NCI-H82 treated with DMSO at 0.1 percent for 48 hours (cell line): ENCODE results near the gene CYP2W1.
"Not testable (repeated sequence)": the region's sequence is repeated elsewhere in the genome, so short reads cannot be mapped to it uniquely, and the experiment has no call there.

Experiments used
- DNase-seq: peaks from one replicate; lab custom pipeline; 2025; ENCODE audit not compliant: unreplicated experiment; lab: John Stamatoyannopoulos, UW

The CYP2W1 gene, protein sequence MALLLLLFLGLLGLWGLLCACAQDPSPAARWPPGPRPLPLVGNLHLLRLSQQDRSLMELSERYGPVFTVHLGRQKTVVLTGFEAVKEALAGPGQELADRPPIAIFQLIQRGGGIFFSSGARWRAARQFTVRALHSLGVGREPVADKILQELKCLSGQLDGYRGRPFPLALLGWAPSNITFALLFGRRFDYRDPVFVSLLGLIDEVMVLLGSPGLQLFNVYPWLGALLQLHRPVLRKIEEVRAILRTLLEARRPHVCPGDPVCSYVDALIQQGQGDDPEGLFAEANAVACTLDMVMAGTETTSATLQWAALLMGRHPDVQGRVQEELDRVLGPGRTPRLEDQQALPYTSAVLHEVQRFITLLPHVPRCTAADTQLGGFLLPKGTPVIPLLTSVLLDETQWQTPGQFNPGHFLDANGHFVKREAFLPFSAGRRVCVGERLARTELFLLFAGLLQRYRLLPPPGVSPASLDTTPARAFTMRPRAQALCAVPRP

DNA sequence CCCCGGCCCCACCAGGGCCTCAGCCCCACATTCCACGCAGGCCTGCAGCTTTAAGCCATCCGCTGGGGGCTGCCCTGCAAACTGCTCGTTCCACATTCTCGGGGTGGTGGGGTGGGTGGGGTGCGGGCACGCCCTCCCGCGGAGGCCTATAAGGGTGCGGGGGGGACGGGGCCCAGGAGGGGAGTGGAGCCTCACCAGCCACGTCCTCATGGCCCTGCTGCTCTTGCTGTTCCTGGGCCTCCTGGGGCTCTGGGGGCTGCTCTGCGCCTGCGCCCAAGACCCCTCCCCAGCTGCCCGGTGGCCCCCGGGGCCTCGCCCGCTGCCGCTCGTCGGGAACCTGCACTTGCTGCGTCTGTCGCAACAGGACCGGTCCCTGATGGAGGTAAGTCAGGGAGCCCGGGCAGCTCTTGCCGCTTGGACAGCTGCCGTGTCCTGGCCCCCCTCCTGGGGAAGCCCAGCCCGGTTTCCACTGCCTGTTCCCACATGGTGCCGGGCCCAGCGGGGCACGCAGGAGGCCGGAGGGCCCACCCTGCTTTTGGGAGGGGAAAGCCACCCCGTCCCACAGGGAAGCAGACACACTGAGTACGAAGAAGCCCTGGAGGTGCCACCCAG is at the start of gene CYP2W1:
Gene CYP2W1 (plus strand): TSS at position 178 of the 612 bp plus-strand sequence. CDS start 31 bp downstream, at position 209.
- DNase-seq = no peak

DNA sequence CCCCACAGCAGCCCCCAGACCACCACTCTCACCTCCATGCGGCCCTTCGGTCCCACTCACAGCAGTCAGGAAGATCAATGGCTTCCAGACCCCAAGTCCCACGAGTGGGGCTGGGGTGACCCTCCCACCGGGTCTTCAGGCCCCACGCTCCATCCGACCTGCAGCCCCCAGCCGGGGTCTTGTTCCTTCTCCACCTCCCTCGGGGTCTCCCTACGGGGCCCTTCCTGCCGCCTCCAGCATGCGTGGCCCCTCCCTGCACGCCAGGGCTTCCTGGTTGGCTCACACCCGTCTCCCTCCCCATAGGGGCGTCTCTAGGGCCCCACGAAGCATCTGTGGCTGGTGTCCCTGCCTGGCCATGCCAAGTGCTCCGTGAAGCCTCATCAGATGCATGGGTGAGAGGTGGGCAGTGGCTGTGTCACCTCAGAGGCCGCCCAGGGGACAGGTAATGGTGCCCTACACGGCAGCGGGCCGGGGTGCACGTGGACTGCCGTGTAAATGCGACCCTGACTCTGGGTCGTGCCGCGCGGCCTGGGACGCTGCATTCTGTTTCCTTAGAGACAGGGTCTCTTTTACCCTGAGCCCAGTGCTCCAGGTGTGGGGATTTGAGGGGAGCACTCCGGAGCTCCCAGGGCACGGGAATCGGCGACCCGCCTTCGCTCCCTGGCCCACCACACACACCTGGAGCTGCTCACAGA is 48.4 kb upstream of the CYP2W1 start:
- DNase-seq = no peak

DNA sequence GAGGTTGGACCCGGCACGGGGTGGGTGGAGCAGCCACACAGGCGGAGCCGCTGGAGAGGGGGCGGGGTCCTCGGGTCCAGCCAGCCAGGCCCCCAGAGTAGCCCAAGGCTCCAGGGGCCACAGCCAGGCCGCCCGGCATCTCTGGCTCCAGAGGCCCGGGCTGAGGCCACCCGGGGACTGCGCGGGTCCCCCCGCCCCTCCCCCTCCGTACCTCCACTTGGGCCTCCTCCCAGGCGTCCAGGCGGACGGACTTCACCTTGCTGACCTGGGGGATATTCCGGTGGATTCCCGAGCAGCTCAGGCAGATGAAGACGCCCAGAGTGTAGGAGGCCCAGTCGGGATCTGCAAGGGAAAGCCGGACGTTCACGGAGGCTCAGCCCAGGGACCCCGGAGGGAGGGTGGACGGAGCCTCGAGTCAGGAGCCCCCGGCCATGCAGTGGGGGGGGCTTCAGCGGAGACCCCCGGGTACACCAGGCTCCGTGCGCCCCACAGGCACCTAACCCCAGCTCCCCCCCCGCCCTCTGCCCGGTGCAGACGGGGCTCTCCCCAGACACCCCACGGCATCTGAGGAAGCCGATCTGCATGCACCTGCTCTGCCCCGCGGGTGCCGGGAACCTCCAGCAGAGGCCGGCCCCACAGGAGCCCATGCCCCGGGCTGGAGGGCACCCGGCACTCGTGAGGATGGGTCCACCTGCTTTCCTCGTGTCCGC is 47.7 kb upstream of the CYP2W1 start:
- no peak for DNase-seq

DNA sequence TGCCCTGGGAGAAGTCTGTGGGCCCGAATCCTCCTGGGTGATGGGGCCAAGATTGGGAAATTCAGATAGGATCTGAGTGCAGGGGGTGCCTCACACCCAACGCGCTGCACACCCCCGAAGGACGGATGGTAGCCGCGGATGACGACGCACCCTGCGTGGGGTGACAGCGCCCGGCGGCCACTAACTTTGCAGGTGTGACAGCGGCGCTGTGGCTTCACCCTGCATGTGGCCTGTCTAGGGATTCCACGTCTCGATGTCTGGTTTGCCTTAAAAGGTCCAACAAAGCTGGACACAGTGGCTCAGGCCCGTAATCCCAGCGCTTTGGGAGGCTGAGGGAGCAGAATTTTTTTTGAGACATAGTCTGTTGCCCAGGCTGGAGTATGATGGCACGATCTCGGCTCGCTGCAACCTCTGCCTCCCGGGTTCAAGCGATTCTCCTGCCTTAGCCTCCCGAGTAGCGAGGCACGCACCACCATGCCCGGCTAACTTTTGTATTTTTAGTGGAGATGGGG is 47.1 kb upstream of the CYP2W1 start:
- no peak for DNase-seq

DNA sequence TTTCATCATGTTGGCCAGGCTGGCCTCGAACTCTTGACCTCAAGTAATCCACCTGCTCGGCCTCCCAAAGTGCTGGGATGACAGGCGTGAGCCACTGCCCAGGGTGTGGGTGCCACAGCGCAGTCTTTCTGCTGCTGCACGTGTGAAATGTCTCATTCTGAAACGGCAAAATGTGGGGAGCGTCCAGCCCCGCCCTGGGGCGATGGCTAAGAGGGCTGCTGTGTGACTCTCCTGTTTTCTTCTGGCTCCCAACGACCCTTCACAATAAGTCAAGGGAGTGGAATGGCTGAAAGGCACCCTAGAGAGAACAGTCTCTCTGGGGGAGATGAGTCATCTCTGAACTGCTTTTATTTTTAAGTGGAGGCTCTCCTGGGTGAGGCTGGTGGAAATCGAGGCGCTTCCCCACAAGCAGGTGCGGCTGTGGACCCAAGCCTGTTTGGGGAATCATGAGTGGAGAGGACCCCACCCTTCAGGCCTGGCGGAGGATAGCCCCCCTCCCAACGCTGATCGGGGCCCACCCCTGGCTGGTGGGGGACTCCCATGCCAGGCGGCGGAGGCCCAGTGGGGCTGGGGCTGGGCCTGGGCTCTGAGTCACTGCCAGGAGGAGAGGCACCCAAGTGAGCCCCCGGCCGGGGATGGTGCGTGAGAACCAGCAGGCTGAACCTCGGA is 46.5 kb upstream of the CYP2W1 start:
- no peak for DNase-seq

DNA sequence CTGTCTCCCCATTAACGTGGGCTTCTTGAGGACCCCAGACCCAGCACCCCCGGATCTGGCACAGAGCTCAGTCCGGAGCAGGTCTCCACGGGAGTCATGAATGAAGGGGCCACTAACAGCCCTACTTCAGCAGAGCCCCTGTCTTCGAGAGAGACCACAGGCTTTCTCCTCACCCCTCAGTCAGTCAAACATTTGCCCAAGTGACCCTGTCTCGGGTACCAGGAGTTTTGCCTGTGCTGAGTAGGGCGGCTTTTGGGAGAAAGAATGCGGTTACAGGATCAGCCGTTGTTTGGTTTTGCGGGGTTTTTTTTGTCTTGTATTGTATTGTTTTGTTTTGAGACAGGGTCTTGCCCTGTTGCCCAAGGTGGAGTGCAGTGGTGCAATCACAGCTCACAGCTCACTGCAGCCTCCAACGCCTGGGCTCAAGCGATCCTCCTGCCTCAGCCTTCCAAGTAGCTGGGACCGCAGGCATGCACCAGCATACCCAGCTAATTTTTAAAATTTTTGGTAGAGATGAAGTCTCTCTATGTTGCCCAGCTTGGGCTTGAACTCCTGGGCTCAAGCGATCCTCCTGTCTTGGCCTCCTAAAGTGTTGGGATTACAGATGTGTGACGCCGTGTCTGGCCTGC is 45.0 kb upstream of the CYP2W1 start:
- DNase-seq = no peak

DNA sequence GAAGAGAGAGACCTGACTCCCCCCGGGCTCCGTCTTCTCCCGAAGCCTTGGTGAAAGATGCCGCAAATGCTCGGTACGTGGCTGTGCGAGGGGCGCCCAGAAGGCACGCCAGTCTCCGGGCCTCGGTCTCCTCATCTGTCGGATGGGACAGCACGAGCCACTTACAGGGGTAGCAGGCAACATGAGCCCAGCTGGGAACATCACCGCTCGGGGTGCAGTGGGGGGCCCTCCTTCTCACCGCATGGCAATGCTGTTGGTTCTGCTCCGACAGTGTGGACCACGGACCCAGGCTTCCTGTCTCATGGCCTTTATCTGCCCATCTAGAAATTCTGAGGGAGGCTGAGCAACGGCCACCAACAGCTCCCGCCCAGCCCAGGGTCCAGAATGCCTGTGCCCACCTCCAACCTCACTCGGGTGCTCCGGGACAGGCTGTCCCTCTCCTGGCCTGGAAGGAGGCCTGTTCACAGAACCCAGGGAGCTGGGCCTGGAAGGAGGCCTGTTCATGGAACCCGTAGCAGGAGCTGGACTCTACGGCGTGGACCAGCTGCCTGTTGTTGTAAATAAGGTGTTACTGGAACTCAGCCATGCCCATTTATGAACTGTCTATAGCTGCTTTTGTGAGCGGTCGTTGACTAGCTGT is 44.3 kb upstream of the CYP2W1 start:
- DNase-seq = no peak

DNA sequence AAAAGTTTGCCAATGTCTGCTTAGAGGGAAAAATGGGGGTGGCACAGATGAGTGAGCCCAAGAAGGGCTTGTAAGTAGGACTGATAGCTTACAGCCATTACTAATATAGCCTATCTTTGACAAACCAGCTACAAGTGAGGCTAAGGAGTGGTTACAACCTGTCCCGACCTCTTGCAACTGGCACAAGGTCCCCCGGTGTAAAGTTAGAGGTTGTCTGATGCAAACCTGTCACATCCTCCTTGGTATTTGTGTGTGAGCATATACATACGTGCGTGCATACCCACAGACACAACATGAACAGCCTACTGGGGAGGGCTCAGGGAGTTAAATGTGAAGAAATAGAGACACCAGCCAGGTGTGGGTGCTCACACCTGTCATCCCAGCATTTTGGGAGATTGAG is 43.1 kb upstream of the CYP2W1 start:
- DNase-seq = no peak

DNA sequence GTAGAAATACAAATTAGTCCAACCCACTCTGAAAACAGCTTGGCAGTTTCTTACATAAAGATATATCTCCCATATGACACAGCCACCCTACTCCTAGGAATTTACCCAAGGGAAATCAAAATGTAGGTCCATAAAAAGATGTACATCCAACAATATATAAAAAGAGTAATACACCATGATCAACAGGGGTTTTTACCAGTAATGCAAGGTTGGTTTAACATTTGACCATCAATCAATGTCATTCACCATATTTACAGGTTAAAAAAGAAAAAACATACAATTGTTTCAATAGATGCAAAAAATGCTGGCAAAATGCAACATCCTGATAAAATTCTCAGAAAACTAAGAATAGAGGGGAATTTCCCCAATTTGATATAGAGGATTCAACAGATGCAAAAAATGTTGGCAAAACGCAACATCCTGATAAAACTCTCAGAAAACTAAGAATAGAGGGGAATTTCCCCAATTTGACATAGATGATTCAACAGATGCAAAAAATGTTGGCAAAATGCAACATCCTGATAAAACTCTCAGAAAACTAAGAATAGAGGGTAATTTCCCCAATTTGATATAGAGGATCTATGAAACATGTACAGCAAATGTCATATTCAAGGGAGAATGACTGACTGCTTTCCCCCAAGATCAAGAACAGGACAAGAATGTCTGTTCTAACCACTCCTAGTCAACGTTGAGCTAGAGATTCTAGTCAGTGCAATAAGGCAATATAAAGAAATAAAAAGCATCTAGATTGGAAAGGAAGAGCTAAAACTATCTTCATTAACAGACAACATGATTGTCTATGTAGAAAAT is 42.2 kb upstream of the CYP2W1 start:
- no peak for DNase-seq

DNA sequence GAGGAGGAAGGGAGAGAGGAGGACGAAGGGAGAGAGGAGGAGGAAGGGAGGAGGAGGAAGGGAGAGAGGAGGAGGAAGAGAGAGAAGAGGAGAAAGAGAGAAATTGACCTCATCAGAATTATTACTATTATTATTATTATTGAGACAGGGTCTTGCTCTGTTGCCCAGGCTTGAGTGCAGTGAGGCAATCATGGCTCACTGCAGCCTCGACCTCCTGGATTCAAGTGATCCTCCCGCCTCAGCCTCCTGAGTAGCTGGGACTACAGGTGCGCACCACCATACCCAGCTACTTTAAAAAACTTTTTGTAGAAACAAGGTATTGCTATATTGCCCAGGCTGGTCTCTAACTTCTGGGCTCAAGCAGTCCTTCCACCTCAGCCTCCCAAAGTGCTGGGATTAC is 39.2 kb upstream of the CYP2W1 start:
- not testable (repeated sequence) for DNase-seq

DNA sequence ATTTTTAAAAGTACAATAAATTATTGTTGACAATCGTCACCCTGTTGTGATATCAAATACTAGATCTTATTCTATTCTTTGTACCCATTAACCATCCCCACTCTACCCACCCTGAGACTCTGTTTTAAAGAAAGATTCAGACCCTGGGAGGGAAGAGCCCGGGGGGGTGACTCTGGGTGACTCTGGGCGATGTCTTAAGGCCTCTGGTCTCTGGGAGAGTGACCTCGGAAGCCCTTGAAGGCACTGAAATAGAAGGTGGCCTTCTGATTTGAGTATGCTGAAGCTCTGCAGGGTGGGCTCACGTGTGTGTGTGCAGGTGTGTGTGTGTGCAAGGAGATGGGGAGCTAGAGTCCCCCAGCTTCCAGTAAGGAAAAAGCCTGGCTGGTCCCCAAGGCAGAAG is 38.2 kb upstream of the CYP2W1 start:
- DNase-seq = no peak

DNA sequence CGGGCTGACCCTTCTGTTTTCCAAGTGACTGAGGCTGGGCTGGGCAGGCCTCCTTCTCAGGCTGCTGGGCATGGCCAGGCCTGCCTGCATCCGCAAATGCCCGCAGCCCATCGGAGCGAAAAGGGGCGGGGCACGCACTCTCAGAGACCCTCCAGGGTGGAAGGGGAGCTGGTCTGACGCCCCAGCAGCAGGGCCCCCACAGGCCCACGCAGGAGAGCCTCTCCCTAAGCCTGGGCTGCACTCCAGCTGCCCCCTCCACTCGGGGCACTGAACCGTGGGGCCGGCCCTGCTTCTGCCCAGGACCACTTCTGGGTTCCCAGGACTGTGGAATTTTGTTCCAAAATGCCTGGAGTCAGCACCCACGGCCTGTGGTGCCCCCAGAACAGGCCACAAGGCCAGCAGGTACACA is 37.8 kb upstream of the CYP2W1 start:
- DNase-seq = no peak

DNA sequence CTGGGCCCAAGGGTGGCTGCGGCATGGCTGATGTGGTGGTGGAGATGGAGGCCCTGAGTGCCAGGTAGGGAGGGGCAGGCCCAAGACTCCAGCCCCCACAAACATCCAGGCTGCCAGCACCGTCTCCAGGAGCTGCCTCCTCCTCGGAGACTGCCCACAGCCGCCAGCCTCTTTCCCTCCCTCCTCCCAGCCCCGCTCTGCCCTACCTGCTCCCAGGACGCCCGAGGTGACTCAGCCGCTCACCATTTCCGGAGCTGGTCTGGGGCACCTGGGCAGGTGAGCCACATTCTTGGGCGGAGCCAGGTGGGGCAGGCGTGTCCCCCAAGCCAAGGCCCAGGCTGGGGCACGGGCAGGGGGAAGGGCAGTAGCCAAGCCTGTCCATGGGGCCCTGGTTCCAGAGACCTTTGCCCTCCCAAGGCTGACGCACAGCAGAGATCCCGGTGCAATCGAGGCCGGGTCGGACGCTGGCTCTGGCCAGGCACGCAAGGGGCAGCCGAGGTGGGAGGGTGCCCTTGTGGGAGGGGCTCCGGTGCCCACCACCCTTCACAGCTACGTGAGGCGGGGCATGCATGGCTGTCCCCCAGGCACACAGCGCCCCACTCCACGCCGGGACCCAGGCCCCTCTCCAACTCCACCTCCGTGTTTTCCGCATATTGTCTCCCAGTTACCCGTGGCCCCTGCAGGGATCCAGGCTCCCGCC is 37.3 kb upstream of the CYP2W1 start:
- DNase-seq = no peak

DNA sequence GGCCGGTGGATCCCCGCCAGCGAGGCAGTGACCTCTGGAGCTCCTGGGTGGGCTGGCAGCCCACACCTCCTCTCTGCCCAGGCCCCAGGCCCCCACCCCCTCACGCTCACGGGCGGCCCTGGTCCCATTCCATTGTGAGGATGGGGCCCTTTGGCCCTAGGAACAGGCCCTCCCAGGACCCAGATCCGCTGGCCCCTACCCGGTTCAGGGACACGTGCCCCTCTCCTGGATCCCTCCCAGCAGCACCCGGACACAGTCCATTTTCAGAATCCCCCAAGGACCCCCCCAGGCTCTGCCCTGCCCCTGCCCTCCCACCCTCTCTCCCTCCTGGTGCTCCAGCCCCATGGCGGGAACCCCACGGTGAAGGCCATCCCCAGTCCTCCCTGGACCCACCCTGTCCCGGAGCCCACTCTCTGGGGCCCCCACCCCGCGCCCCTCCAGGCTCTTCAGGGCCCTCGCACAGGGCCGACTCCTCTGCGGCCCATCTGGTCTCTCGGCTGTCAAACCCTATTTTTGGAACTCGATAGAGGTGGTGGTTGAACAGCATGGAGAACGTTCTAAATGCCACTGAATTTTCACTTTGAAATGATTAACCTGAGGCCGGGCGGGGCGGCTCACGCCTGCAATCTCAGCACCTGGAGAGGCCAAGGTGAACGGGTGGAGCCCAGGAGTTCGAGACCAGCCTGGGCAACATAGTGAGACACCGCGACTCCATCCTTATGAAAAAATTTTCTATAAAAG is 36.6 kb upstream of the CYP2W1 start:
- no peak for DNase-seq

DNA sequence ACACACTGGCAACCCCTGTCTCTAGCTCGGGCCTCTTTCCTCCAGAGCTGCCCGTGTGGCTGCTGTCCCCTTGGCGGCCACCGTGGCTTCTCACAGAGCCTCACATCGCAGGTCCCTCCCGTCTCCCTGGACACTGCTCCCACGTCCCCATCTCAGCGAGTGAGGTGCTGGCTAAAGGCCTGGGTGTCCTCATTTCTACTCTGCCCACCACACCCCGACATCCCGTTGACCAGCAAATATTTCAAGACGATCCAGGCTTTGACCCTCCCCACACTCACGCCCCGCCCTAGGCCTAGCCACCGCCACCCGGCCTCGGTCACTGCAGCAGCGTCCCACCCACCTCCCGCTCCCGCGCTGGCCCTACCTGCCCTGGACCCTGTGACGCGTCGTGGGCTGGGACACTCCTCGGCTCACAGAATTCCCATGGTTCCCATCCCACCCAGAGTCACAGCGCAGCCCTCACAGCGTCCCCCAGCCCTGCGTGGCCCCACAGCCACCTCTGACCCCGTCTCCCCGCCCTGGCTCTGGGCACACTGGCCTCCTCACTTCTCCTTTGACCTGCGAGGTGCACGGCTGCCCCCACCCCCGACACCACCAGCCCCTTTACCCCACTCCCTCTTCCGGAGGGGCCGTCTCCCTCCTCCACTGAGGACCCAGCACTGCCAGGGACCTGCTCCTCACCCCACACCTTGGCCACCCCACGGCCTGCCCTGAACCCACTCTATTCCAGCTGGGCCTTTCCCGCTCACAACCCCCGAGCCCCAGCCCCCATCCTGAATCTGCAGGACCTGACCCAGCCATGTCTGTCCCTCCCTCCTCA is 35.4 kb upstream of the CYP2W1 start:
- DNase-seq = no peak
